Prostate gland (tissue), 2 donors: ENCODE data around the gene PLA2G3. TPM values are rescaled to one million over a fixed set of nuclear protein-coding genes. Genes with fewer than 3 reads are reported as not detected.
"Not testable (repeated sequence)": the region's sequence is repeated elsewhere in the genome, so short reads cannot be mapped to it uniquely, and the experiment has no call there.

Experiments
- DNase-seq: peaks from one replicate; pipeline ENCODE4 v3.0.0-alpha.2; 2019; ENCODE audit warnings: low spot score
- H3K27ac ChIP-seq, 2 donors: fragments of 200-600 bp; sonication (generic); 2 replicates each; pipeline ENCODE4 v1.5.1; 2017 to 2019
- H3K27me3 ChIP-seq: fragments of 200-600 bp; sonication (generic); replicated peaks from 2 replicates; pipeline ENCODE4 v1.5.1; 2019; ENCODE audit not compliant: insufficient read depth
- H3K36me3 ChIP-seq, 2 donors: fragments of 200-600 bp; sonication (generic); 1 replicate in 1 of 2; 2 replicates in 1 of 2; pipeline versions ENCODE4 v1.5.1 to v1.8.1; 2017 to 2019
- H3K4me1 ChIP-seq: fragments of 200-600 bp; sonication (generic); replicated peaks from 2 replicates; pipeline ENCODE4 v1.5.1; 2019
- H3K4me3 ChIP-seq, 2 donors: fragments of 200-600 bp; sonication (generic); 2 replicates each; pipeline ENCODE4 v1.5.1; 2017 to 2019
- H3K9me3 ChIP-seq: fragments of 200-600 bp; sonication (generic); 2 replicates; pipeline ENCODE4 v1.5.1; 2017
- POLR2A ChIP-seq: fragments of 450-650 bp; IDR thresholded peaks from one replicate; pipeline ENCODE4 v1.6.1; 2016; ENCODE audit warnings: antibody characterized with exemption, mild to moderate bottlenecking
- POLR2AphosphoS5 ChIP-seq: sonication (generic); formaldehyde crosslinking; IDR thresholded peaks from one replicate; pipeline ENCODE4 v1.6.1; 2017; ENCODE audit warnings: antibody characterized with exemption
- WGBS: methylation state at CpG from one replicate; pipeline ENCODE4 v1.1.5; 2018; 5-methylcytosine and 5-hydroxymethylcytosine counted together
- intact Hi-C: fragments of 100-400 bp; cut with DNase I; formaldehyde crosslinking; loops from one replicate; pipeline ENCODE4 v1.14.2; 2022
- total RNA-seq, 2 donors: library from RNA; depleted of rRNA; stranded (reverse); fragments of >200 nt; gene quantifications; one replicate each; pipeline ENCODE4 v1.1.0, GENCODE V29; 2016
- TF ChIP-seq, protein P1 (sequence below), 4 experiments: fragments of 200-600 bp in 2 of 4; fragments of 450-650 bp in 2 of 4; sonication (generic) in 2 of 4; IDR thresholded peaks; 1 replicate in 3 of 4; 2 replicates in 1 of 4; pipeline ENCODE4 v1.5.1; 2016 to 2019; ENCODE audit warnings: antibody characterized with exemption in 4 of 4, mild to moderate bottlenecking in 2 of 4, moderate library complexity in 2 of 4

PLA2G3 gene
- total RNA-seq, 2 donors from 2014 or later, result 0.23 to 1.5 TPM

DNA sequence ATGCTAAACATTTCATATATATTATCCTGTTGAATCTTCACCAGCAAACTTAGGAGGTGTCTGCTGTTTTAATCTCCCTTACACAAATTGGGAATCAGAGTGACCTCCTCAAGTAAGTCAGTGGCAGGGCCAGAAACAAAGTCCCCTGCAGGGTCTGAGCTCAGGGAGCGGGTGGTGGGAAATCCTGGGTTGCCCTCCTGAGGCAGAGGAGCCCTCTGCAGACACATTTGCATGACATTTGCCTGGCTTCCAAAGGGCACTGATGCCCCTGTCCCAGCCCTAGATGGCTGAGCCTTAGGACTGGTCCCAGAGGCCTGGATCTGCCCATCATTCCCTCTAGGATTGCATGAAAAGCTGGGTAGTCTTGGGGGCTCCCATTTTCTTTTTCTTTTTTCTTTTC lies 19.7 kb downstream of the PLA2G3 start:
- Histone ChIP-seq H3K27me3 (no peaks in the 10 kb centered on the region), H3K36me3 (no peaks in the 10 kb centered on the region), H3K9me3 (no peaks in the 10 kb centered on the region), H3K4me1 (peaks cover 12% of the 10 kb centered on the region), H3K27ac (no peak overlapping the region), H3K4me3 (no peak overlapping the region)
- intact Hi-C loops, result no loop called here
- no peak for DNase-seq
- TF ChIP-seq, protein P1, sequence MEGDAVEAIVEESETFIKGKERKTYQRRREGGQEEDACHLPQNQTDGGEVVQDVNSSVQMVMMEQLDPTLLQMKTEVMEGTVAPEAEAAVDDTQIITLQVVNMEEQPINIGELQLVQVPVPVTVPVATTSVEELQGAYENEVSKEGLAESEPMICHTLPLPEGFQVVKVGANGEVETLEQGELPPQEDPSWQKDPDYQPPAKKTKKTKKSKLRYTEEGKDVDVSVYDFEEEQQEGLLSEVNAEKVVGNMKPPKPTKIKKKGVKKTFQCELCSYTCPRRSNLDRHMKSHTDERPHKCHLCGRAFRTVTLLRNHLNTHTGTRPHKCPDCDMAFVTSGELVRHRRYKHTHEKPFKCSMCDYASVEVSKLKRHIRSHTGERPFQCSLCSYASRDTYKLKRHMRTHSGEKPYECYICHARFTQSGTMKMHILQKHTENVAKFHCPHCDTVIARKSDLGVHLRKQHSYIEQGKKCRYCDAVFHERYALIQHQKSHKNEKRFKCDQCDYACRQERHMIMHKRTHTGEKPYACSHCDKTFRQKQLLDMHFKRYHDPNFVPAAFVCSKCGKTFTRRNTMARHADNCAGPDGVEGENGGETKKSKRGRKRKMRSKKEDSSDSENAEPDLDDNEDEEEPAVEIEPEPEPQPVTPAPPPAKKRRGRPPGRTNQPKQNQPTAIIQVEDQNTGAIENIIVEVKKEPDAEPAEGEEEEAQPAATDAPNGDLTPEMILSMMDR (IDR thresholded peaks at IDR 0.05), result no peak
- TF ChIP-seq POLR2AphosphoS5, result no peak
- TF ChIP-seq POLR2A, result no peak
- WGBS, result 92% methylated on average over 1 of the region's 1 CpG

DNA sequence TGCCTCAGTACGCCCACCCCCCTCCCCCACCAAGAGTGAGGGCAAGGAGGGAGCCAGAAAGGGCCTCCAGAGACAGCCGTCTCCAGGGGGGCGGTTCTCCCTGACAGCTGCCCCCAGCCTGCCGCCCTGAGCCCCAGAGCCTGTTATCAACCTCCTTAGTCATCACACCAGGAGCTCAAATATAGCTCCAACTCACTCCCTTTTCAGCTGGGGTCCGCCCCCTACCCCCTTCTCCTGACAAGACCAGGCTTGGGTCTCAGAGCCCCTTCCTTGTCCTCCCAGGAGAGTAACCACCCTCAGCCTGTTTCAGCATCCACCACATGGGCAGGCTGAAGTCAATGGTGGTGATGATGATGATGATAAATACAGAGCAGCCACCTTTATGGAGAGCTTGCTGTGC lies 20.1 kb downstream of the PLA2G3 start:
- TF ChIP-seq POLR2A, result no peak
- TF ChIP-seq, protein P1 (IDR thresholded peaks at IDR 0.05), result no peak
- TF ChIP-seq POLR2AphosphoS5, result no peak

DNA sequence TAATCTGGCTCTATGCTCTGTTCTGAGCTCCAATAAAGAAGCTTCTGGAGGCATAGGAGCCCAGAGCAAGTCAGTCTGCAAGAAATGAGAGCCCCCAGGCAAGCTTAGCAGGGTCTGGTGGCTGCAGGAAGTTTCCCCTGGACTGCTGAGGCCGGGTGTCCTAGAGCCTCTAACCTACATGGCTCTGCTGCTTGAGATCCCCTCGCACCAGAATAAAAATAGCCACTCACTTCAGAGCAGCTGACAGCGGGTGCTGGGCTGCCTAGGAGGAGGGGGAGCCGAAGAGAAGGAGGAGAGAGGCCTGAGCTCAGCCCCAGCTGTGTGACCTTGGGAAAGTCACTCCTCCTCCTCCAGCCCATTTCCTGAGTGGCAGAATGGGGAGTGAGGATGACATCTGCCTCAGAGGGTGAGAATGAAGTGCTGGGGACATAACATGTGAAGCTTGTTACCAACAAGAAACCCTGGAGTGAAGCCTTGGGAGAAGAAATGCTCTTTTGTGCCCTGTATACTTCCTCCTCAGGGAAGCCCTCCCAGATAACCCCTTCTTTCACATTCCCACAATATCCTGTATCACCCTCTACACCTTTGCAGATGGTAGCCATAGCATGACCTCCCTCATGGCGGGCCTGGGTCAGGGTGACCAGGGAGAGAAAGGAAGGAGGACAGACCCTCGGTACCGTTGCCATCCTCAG lies 21.1 kb downstream of the PLA2G3 start:
- WGBS, result 72% methylated on average over 7 of the region's 7 CpGs
- Histone ChIP-seq H3K36me3 (no peaks in the 10 kb centered on the region), H3K4me3 (no peak overlapping the region), H3K4me1 (peaks cover 12% of the 10 kb centered on the region), H3K9me3 (no peaks in the 10 kb centered on the region), H3K27ac (no peak overlapping the region), H3K27me3 (no peaks in the 10 kb centered on the region)
- TF ChIP-seq POLR2AphosphoS5 (no peak), POLR2A (no peak)
- TF ChIP-seq, protein P1 (IDR thresholded peaks at IDR 0.05), result no peak
- DNase-seq, result no peak
- intact Hi-C loops, result no loop called here

More for the DNA sequence above, 20.1 kb downstream of the PLA2G3 start:
- H3K4me1 ChIP-seq, result peaks cover 12% of the 10 kb centered on the region
- WGBS, result 77% methylated on average over 5 of the region's 5 CpGs
- no peak overlapping the region for H3K27ac ChIP-seq
- H3K9me3 ChIP-seq, result no peaks in the 10 kb centered on the region
- H3K27me3 ChIP-seq, result no peaks in the 10 kb centered on the region
- no peaks in the 10 kb centered on the region for H3K36me3 ChIP-seq
- intact Hi-C loops, result no loop called here
- no peak overlapping the region for H3K4me3 ChIP-seq
- DNase-seq, result no peak

DNA sequence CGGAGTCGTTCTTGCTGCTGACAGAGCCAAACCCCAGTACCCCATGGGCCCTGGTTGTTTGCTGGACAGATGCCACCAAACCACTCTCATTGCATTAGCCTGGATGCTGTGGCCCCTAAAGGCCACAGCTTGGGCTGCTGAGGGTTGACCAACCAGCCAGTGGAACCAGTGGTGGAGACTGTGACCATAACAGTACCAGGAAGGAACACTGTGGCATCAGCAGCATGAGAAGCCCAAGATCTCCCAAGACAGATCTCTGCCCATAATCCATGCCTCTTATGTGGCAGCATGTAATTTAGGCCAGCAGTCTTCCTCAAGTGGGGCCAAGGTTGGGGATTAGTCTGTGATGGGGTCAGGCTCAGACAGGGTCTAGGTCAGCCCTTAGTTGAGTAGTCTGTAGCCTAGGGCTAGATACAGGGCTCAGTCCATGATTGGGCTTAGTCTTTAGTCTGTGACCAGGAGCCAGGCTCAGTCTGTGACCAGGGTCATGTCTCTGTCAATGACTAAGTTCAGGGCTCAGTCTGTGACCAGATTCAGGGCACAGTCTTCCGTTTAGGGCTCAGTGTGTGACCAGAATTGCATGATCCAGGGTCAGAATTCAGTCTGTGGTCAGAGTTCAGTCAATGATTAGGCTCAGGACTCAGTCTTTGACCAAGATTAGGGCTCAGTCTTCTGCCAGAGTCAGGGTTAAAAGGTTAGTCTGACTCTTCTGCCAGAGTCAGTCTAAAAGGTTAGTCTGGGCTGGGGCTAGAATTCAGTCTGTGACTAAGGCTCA lies 22.1 kb downstream of the PLA2G3 start:
- peaks cover 12% of the 10 kb centered on the region for H3K4me1 ChIP-seq
- H3K27ac ChIP-seq, result no peak overlapping the region
- H3K36me3 ChIP-seq, result no peaks in the 10 kb centered on the region
- intact Hi-C loops, result no loop called here
- DNase-seq, result no peak
- no peak for TF ChIP-seq POLR2AphosphoS5
- TF ChIP-seq POLR2A, result no peak
- TF ChIP-seq, protein P1 (IDR thresholded peaks at IDR 0.05), result no peak
- H3K4me3 ChIP-seq, result no peak overlapping the region
- no peaks in the 10 kb centered on the region for H3K27me3 ChIP-seq
- 83% methylated on average over 3 of the region's 3 CpGs for WGBS
- H3K9me3 ChIP-seq, result no peaks in the 10 kb centered on the region

DNA sequence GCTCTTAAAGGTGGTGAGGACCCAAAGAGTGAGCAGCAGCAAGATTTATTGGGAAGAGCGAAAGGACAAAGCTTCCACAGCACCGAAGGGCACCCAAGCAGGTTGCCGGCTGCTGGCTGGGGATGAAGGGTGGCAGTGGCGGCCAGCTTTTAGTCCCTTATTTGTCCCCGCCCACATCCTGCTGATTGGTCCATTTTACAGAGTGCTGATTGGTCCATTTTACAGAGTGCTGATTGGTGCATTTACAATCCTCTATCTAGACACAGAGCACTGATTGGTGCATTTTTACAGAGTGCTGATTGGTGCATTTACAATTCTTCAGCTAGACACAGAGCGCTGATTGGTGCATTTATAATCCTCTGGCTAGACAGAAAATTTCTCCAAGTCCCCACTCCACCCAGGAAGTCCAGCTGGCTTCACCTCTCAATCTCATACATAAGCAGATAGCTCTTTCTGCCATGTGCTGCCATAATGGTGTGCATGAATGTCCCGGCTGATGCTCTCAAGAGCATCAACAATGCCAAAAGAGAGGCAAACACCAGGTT lies 27.7 kb downstream of the PLA2G3 start:
- H3K27ac ChIP-seq, DNase-seq, intact Hi-C loops, H3K4me1 ChIP-seq, H3K36me3 ChIP-seq, H3K9me3 ChIP-seq, H3K4me3 ChIP-seq, H3K27me3 ChIP-seq: not testable (repeated sequence)
- 97% methylated on average over 7 of the region's 7 CpGs for WGBS
